Measurements from ENCODE around the gene OR10T2. TPM values are rescaled to one million over a fixed set of nuclear protein-coding genes. Genes with fewer than 3 reads are reported as not detected.
"Not testable (repeated sequence)": the region's sequence is repeated elsewhere in the genome, so short reads cannot be mapped to it uniquely, and the experiment has no call there.

The OR10T2 gene, protein sequence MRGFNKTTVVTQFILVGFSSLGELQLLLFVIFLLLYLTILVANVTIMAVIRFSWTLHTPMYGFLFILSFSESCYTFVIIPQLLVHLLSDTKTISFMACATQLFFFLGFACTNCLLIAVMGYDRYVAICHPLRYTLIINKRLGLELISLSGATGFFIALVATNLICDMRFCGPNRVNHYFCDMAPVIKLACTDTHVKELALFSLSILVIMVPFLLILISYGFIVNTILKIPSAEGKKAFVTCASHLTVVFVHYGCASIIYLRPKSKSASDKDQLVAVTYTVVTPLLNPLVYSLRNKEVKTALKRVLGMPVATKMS
- not detected in 2 replicates for total RNA-seq (2014; rRNA removed; shearing (Covaris generic))

DNA sequence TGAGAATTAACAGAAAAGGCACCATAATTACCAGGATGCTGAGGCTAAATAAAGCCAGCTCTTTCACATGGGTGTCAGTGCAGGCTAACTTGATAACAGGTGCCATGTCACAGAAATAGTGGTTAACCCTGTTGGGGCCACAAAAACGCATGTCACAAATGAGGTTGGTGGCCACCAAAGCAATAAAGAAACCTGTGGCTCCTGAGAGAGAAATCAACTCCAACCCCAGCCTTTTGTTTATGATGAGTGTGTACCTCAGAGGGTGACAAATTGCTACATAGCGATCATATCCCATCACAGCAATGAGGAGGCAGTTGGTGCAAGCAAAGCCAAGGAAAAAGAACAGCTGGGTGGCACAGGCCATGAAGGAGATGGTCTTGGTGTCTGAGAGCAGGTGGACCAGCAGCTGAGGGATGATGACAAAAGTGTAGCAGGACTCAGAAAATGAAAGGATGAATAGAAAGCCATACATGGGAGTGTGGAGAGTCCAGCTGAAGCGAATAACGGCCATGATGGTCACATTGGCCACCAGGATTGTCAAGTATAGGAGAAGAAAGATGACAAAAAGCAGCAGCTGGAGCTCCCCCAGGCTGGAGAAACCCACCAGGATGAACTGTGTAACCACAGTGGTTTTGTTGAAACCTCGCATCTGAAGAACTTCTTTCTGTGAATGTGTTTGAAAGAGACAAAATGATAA, at the start of gene OR10T2:
Gene OR10T2, minus strand, starts transcription at position 649 of the 697 bp plus-strand sequence. Its CDS starts 0 bp downstream, at position 649.
- DNase-seq (ENCODE audit: low read depth): no peak

GRCh38 chr1:158445376-158445775, 46.1 kb upstream of the OR10T2 start:
- DNase-seq (ENCODE audit: low read depth): no peak

DNA sequence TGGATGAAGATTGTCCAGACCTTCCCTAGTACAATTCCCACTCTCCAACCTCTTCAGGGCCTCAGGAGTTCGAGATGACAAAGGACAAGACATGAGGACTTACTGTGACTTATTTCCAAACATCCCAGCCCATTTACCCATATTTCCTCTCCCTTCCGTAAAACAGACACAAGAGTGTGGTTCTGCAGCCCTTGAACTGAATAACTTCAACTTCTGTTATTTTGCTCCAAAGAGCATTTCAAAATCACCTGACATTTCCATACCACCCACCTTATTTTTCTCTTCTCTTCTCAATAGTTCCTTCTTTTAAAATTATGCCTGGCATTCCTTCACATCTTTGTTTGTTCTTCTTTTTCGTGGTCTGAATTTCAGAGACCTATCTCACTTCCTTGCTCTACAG, 35.5 kb upstream of the OR10T2 start:
- DNase-seq (ENCODE audit: low read depth): no peak

DNA sequence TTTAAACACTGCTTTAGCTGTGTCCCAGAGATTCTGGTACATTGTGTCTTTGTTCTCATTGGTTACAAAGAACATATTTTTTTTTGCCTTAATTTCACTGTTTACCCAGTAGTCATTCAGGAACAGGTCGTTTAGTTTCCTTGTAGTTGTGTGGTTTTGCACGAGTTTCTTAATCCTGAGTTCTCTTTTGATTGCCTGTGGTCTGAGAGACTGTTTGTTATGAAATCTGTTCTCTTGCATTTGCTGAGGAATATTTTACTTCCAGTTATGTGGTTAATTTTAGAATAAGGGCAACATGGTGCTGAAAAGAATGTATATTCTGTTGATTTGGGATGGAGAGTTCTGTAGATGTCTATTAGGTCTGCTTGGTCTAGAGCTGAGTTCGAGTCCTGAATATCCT, 30.9 kb upstream of the OR10T2 start:
- not testable (repeated sequence) for DNase-seq (ENCODE audit: low read depth)

GRCh38 chr1:158426137-158426536, 26.9 kb upstream of the OR10T2 start, which contains the start of gene OR10K2:
TSS of gene OR10K2 (minus strand) at chr1:158426237. CDS start at chr1:158420866, 5,371 bp downstream.
- DNase-seq (ENCODE audit: low read depth): no peak

- no peak for DNase-seq (ENCODE audit: low read depth)
These were observed 25.8 kb upstream of the OR10T2 start for GRCh38 chr1:158425027-158425426.

GRCh38 chr1:158422212-158422611, 22.9 kb upstream of the OR10T2 start:
- DNase-seq (ENCODE audit: low read depth): no peak

GRCh38 chr1:158417586-158417985, 18.3 kb upstream of the OR10T2 start:
- DNase-seq (ENCODE audit: low read depth): no peak

DNA sequence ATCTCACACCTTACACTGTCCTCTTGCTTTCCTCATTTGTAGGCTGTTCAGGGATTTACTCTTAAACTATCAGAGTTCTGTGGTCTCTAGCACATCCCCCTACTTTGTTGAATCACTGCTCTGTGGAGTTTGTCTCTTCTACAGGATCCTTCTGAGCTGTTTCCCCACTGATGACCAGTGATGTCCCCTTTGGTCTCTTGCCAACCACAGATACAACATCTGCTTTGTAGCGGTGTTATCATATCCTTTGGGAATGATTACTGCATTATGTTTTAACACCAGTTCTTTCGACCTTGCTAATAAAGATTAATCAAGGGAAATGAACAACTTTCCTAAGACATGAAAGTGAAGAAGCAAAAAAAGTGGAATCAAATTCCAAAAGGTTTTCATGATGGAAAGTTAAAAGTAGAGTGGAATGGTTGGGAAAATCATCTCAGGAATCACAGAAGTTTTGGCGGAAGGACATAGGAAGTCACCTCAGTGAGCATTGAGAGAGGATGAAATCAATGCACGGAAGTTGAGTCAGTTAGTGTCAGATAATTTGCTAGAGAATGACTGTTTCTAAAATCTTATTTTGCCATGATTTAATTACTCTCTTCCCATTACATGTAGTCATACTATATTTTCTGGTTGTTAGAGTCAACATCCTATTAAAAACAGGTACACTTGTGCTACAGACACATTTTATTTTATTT, 15.5 kb upstream of the OR10T2 start:
- DNase-seq (ENCODE audit: low read depth): no peak

GRCh38 chr1:158407092-158407491, 7.8 kb upstream of the OR10T2 start:
- DNase-seq (ENCODE audit: low read depth): no peak

DNA sequence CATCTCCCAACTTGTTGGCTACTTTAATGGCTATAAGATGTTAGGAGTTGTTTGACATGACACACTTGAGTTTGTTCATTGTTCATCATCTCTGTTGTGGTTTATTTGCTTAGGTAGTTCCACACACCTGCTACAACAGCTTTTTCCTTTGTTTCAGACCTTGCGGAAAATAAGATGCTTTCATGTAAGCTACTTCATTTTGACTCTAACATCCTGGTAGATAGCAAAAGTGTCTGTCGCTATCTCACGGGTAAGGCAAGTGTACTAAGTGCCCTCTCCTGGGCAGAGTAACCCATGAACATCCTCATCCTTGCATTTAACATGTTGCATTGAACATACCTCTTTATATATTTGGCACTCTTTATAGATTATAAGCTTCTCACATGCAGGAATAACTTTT, 1.6 kb upstream of the OR10T2 start:
- no peak for DNase-seq (ENCODE audit: low read depth)

DNA sequence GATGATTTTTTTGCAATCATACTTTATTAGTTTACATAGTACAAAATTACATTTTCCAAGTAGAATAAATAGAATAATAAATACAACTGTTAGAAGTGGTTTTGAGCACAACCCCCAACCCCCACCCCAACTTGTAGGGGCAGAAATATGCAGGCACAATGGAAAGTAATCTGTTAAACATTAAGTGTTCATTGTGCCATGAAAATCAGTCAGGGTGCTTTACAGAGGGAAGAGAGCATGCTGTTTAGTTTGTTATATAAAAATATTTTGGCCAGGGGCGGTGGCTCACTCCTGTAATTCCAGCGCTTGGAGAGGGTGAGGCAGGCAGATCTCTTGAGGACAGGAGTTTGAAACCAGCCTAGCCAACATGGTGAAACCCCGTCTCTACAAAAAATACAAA, 2.6 kb downstream of the OR10T2 start:
- no peak for DNase-seq (ENCODE audit: low read depth)

DNA sequence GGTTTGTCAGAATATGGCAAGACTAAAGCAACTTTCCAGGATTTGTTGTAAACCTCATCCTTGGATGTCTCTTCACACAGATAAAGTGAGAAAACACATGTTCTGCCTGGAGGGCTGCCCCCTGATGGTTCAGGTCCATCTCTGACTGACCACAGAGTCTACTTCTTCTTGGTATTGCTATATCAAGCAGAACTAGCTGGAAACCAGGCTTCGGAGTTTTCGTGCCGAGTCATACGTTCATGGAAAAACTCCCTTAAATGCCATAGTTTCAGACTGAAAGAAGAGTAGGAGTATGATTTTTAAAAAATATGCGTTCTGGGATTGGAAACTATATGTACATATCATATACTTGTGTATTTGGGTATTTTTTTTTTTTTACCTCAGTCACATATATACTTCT, 5.8 kb downstream of the OR10T2 start:
- DNase-seq (ENCODE audit: low read depth): no peak

DNA sequence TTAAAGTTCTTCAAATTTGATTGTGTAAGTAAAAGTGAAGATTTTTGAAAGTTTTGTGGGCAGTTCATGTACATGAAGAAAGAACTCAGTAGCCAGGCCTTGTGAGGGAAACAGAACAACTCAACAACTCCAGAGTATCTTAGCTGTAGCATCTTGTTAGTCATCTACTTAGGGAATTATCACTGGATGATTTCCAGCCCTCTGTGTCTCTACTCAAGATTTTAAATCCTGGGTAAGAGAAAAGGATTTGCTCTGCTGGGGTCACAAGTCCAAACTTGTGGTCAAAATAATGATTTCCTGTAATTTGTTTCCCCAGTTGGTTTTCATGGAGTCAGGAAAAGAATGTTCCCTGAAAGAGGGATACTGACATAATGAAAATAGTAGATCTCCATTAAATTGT, 8.2 kb downstream of the OR10T2 start:
- DNase-seq (ENCODE audit: low read depth): no peak

GRCh38 chr1:158390331-158390730, 8.9 kb downstream of the OR10T2 start:
- no peak for DNase-seq (ENCODE audit: low read depth)

- no peak for DNase-seq (ENCODE audit: low read depth)
These were observed 24.4 kb downstream of the OR10T2 start for GRCh38 chr1:158374860-158375259.

- DNase-seq (ENCODE audit: low read depth): not testable (repeated sequence)
These were observed 25.2 kb downstream of the OR10T2 start for GRCh38 chr1:158374101-158374500.

- no peak for DNase-seq (ENCODE audit: low read depth)
These were observed 27.9 kb downstream of the OR10T2 start for GRCh38 chr1:158371188-158371953.

- DNase-seq (ENCODE audit: low read depth): no peak
These were observed 32.5 kb downstream of the OR10T2 start for GRCh38 chr1:158366783-158367182.

DNA sequence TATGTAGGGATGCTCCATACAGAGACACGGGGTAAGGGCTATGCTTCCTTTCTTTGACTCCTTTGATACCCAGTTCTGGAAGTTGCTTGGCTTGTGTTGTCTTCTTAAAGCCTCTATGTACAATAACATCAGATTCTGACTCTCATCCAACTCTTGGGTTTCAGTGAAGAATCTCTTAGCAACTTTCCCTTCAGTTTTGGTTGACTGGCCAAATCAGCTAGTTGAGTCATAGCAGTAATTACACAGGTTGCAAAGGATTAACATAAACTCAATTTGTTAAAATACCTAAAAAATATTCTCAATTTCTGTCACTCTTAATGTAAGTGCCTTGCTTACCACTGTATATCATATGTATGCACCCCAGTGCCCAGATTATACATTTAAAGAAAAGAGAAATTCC, 36.3 kb downstream of the OR10T2 start:
- no peak for DNase-seq (ENCODE audit: low read depth)

DNA sequence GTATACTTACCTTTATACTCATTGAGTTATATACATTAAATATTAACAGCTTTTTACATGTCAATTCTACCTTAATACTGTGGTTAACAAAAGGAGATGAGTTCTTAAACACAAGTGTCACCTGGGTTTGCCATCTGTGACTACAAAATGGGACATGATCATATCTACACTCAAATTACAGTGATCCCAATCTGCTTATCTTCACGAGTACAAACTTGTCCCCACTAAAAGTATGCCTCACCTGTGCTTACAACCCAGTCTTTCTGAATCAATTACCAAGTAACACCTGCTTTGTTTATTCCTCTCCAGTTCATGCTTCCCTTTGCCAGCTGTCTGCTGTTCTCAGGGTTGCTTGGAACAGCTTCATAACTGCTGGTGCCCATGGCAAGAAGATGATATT, 36.8 kb downstream of the OR10T2 start:
- no peak for DNase-seq (ENCODE audit: low read depth)

GRCh38 chr1:158357441-158357840, 41.8 kb downstream of the OR10T2 start:
- DNase-seq (ENCODE audit: low read depth): no peak
